Progenitor cell of endocrine pancreas (in vitro differentiated cells): ENCODE measurements around the gene TGM3. TPM values are rescaled to one million over a fixed set of nuclear protein-coding genes. Genes with fewer than 3 reads are reported as not detected.

Experiments used
- DNase-seq: peaks from one replicate; pipeline ENCODE4 v3.0.0; 2021; ENCODE audit warnings: low spot score; ENCODE audit not compliant: unreplicated experiment
- H3K27ac Mint-ChIP-seq: 2 replicates; pipeline ENCODE4 v1.8.0; 2021; ENCODE audit warnings: mild to moderate bottlenecking, moderate library complexity, mixed read lengths
- H3K27me3 Mint-ChIP-seq: 2 replicates; pipeline ENCODE4 v1.8.0; 2021; ENCODE audit warnings: mixed read lengths
- H3K36me3 Mint-ChIP-seq: 2 replicates; pipeline ENCODE4 v1.8.0; 2022; ENCODE audit warnings: mixed read lengths; ENCODE audit not compliant: insufficient read depth
- H3K4me1 Mint-ChIP-seq: 2 replicates; pipeline ENCODE4 v1.8.0; 2021; ENCODE audit warnings: low read depth, mixed read lengths
- H3K4me3 Mint-ChIP-seq: 2 replicates; pipeline ENCODE4 v1.8.0; 2021; ENCODE audit warnings: low read depth, mild to moderate bottlenecking, moderate library complexity, mixed read lengths
- H3K9me3 Mint-ChIP-seq: 2 replicates; pipeline ENCODE4 v1.8.0; 2021; ENCODE audit warnings: low read depth, mixed read lengths
- total RNA-seq: library from RNA; stranded (reverse); gene quantifications from 2 replicates; pipeline ENCODE4 v1.2.1, GENCODE V29; 2021
- TF ChIP-seq, protein P1 (sequence below): fragments of 200-600 bp; sonication (generic); IDR thresholded peaks from one replicate; pipeline ENCODE4 v1.5.0; 2021; ENCODE audit warnings: antibody characterized with exemption, mild to moderate bottlenecking; ENCODE audit not compliant: unreplicated experiment

The TGM3 gene
- total RNA-seq, 1 donor from 2014 or later: 0.22 TPM

DNA sequence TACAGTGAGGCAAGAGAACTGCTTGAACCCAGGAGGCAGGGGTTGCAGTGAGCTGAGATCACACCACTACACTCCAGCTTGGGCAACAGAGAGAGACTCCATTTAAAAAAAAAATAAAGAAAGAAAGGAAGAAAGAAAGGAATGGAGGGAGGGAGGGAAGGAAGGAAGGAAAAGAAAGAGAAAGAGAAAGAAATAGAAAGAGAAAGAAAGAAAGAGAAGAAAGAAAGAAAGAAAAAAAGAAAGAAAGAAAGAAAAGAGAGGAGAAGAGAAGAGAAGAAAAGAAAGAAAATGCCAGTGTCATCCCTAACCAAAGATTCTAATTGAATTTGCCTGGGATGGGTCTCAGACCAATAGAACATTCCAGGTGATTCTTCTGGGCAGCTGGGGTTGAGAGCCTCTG lies 4.2 kb downstream of the TGM3 start:
- Mint-ChIP-seq H3K36me3 (no peaks in the 10 kb centered on the region), H3K27me3 (peaks cover 10% of the 10 kb centered on the region)
- no peak for DNase-seq

DNA sequence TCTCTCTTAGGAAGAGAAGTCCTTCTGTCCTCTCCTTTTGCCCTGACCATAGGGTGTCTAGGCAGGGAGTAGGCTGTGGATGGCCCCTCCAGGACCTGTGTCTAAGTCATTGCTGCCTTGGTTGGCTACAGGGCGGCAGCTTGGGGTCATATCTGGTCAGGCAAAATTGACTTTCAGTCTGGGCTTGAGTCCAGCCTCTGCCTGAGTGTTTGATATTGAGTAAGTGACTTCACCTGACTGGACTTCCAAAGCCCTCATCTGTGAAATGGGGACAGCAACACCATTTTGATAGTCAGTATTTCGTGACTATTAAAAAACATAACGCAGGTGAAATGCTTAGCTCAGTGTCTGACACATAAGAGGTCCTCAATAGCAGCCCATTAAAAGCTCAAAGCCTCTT lies 4.6 kb downstream of the TGM3 start:
- Mint-ChIP-seq H3K9me3 (no peaks in the 10 kb centered on the region), H3K4me3 (no peak overlapping the region), H3K36me3 (no peaks in the 10 kb centered on the region), H3K27me3 (peaks cover 10% of the 10 kb centered on the region), H3K4me1 (peaks cover 18% of the 10 kb centered on the region), H3K27ac (no peak overlapping the region)
- TF ChIP-seq, protein P1, sequence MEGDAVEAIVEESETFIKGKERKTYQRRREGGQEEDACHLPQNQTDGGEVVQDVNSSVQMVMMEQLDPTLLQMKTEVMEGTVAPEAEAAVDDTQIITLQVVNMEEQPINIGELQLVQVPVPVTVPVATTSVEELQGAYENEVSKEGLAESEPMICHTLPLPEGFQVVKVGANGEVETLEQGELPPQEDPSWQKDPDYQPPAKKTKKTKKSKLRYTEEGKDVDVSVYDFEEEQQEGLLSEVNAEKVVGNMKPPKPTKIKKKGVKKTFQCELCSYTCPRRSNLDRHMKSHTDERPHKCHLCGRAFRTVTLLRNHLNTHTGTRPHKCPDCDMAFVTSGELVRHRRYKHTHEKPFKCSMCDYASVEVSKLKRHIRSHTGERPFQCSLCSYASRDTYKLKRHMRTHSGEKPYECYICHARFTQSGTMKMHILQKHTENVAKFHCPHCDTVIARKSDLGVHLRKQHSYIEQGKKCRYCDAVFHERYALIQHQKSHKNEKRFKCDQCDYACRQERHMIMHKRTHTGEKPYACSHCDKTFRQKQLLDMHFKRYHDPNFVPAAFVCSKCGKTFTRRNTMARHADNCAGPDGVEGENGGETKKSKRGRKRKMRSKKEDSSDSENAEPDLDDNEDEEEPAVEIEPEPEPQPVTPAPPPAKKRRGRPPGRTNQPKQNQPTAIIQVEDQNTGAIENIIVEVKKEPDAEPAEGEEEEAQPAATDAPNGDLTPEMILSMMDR: no peak
- no peak for DNase-seq

More for the DNA sequence above, 4.2 kb downstream of the TGM3 start:
- H3K4me1 Mint-ChIP-seq: peaks cover 18% of the 10 kb centered on the region
- no peak overlapping the region for H3K27ac Mint-ChIP-seq
- no peaks in the 10 kb centered on the region for H3K9me3 Mint-ChIP-seq
- TF ChIP-seq, protein P1: no peak
- no peak overlapping the region for H3K4me3 Mint-ChIP-seq

DNA sequence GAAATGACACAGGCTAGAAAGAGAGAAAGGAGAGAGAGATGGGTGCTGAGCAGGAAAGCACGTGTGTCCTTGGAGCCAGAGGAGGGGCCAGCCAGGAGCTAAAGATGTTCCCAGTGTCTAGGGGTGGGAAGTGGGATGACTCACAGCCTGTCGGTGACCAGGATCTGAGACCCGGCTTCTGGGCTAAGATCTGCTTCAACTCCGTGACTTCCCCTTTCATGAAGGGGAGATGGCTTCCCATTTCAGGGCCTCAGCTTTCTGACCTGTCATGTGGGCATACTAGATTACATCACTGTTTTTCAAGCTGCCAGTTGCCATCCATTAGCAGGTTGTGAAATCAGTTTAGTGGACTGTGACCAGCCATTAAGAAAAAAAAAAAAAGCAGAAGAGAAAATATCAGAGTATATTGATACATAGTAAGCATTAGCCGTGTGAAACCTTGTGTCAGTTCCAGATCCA lies 5.4 kb downstream of the TGM3 start:
- TF ChIP-seq, protein P1: no peak
- H3K36me3 Mint-ChIP-seq: no peaks in the 10 kb centered on the region
- peaks cover 10% of the 10 kb centered on the region for H3K27me3 Mint-ChIP-seq
- no peaks in the 10 kb centered on the region for H3K9me3 Mint-ChIP-seq
- no peak for DNase-seq
- H3K4me1 Mint-ChIP-seq: peaks cover 19% of the 10 kb centered on the region
- H3K4me3 Mint-ChIP-seq: no peak overlapping the region
- no peak overlapping the region for H3K27ac Mint-ChIP-seq

DNA sequence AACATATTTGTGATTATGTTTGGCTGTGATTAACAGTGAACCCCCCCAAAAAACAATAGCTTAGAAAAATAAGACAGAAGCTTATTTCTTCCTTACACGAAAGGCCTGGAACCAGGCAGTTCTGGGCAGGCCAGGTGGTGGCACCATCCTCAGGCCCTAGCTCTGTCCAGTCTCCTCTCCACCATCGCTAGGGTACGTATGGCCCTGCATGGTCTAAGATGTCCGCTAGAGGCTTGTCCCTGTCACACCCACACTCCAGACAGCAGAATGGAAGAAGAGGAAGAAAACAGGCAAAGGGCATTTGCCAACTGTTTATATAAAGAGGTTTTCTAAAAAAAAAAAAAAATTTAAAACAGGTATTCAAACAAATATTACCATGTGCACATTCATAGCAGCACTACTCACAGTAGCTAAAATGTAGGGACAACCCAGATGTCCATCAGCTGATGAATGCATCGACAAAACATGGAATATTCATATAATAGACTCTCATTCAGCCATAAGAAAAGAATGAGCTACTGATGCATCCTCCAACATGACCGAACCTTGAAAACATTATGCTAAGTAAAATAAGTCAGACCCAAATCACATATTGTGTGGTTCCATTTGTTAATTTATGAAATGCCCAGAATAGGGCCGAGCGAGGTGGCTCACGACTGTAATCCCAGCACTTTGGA lies 6.7 kb downstream of the TGM3 start:
- peaks cover 10% of the 10 kb centered on the region for H3K27me3 Mint-ChIP-seq
- H3K9me3 Mint-ChIP-seq: no peaks in the 10 kb centered on the region
- H3K4me1 Mint-ChIP-seq: peaks cover 11% of the 10 kb centered on the region
- H3K27ac Mint-ChIP-seq: no peak overlapping the region
- TF ChIP-seq, protein P1: no peak
- H3K36me3 Mint-ChIP-seq: no peaks in the 10 kb centered on the region
- no peak overlapping the region for H3K4me3 Mint-ChIP-seq
- DNase-seq: no peak

DNA sequence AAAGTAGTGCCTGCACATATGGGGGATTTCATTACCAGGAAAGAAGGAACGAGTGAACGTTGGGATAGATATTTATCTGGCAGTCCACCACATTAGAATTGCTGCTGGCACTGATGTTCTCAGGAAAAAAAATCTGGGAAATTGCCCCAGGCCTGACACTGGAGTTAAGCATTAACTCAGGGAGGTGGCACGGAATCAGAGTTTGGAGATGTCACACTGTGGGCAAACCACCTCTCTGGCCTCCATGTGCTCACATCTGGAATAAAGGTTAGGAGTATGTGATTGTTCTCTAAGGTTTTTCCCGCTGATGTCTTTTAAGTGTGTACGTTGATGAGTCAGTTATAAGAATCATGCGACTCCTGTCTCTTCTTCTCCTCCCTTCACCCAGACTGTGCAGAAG lies 7.9 kb downstream of the TGM3 start:
- no peak overlapping the region for H3K27ac Mint-ChIP-seq
- peaks cover 5% of the 10 kb centered on the region for H3K4me1 Mint-ChIP-seq
- peaks cover 5% of the 10 kb centered on the region for H3K27me3 Mint-ChIP-seq
- H3K36me3 Mint-ChIP-seq: no peaks in the 10 kb centered on the region
- TF ChIP-seq, protein P1: no peak
- no peak for DNase-seq
- no peak overlapping the region for H3K4me3 Mint-ChIP-seq
- no peaks in the 10 kb centered on the region for H3K9me3 Mint-ChIP-seq
